Gastrocnemius medialis (tissue), 4 donors: ENCODE results near the gene PSMA8. TPM values are rescaled to one million over a fixed set of nuclear protein-coding genes. Genes with fewer than 3 reads are reported as not detected.

Source experiments
- ATAC-seq, 2 donors: fragments of 150-250 bp; one replicate each; pipeline ENCODE4 v1.9.1; 2016
- DNase-seq, 2 donors: peaks; one replicate each; pipeline ENCODE4 v3.0.0-alpha.2; 2019
- H3K27ac ChIP-seq, 4 donors: fragments of 200-600 bp; sonication (generic); 1 replicate in 1 of 4; 2 replicates in 3 of 4; pipeline ENCODE4 v1.5.1; 2016 to 2018; ENCODE audit warnings: mild to moderate bottlenecking in 2 of 4, moderate library complexity in 1 of 4
- H3K27me3 ChIP-seq, 3 donors: fragments of 200-600 bp; sonication (generic) in 2 of 3; 1 replicate in 1 of 3; 2 replicates in 2 of 3; pipeline versions ENCODE4 v1.5.1 to v1.6.0; 2016 to 2019; ENCODE audit warnings: mild to moderate bottlenecking in 1 of 3, moderate library complexity in 1 of 3
- H3K36me3 ChIP-seq, 2 donors: fragments of 200-600 bp; sonication (generic) in 1 of 2; one replicate each; pipeline ENCODE4 v1.5.1; 2017 to 2018
- H3K4me1 ChIP-seq, 2 donors: fragments of 200-600 bp; sonication (generic) in 1 of 2; one replicate each; pipeline ENCODE4 v1.5.1; 2016 to 2017; ENCODE audit warnings: mild to moderate bottlenecking in 2 of 2
- H3K4me3 ChIP-seq, 4 donors: fragments of 200-600 bp; sonication (generic) in 3 of 4; 1 replicate in 1 of 4; 2 replicates in 3 of 4; pipeline ENCODE4 v1.5.1; 2016 to 2019; ENCODE audit warnings: mild to moderate bottlenecking in 2 of 4
- H3K9me3 ChIP-seq, 3 donors: fragments of 200-600 bp; sonication (generic) in 2 of 3; 1 replicate in 1 of 3; 2 replicates in 2 of 3; pipeline ENCODE4 v1.5.1; 2016 to 2019
- CTCF ChIP-seq, 5 experiments: fragments of 450-650 bp in 3 of 5; fragments of 200-600 bp in 2 of 5; sonication (generic) in 2 of 5; IDR thresholded peaks in 4 of 5; conservative IDR thresholded peaks in 1 of 5; 1 replicate in 4 of 5; 2 replicates in 1 of 5; pipeline ENCODE4 v1.5.1; 2016 to 2019; ENCODE audit warnings: antibody characterized with exemption in 5 of 5, mild to moderate bottlenecking in 3 of 5, moderate library complexity in 3 of 5
- POLR2A ChIP-seq, 2 donors: fragments of 450-650 bp; IDR thresholded peaks; one replicate each; pipeline ENCODE4 v1.6.1; 2017; ENCODE audit warnings: antibody characterized with exemption in 2 of 2, mild to moderate bottlenecking in 2 of 2, moderate library complexity in 2 of 2
- in situ Hi-C, 4 donors: fragments of 200-750 bp; cut with MboI; loops; one replicate each; pipeline versions ENCODE4 v1.15.0 to v1.8.0; 2017; ENCODE audit warnings: low sequenced_read_pairs in 4 of 4
- intact Hi-C: fragments of 100-400 bp; cut with DNase I; formaldehyde crosslinking; loops from one replicate; pipeline ENCODE4 v1.15.1; 2023; ENCODE audit warnings: low total_unique reads
- total RNA-seq, 4 donors: library from RNA; depleted of rRNA; stranded (reverse); fragments of >200 nt; gene quantifications; one replicate each; pipeline versions ENCODE4 v1.1.0 to v1.2.3, GENCODE V29; 2016

The PSMA8 gene
- total RNA-seq, 4 donors from 2014 or later = not detected

GRCh38 chr18:26207937-26208336 lies 74.3 kb downstream of the PSMA8 start:
- Histone ChIP-seq H3K9me3 (no peaks in the 10 kb centered on the region), H3K27ac (no peak overlapping the region), H3K36me3 (no peaks in the 10 kb centered on the region), H3K4me1 (no peaks in the 10 kb centered on the region), H3K27me3 (no peaks in the 10 kb centered on the region), H3K4me3 (no peak overlapping the region)
- DNase-seq = no peak
- in situ Hi-C loops (no loop called here), intact Hi-C loops (no loop called here)
- ATAC-seq = no peak
- TF ChIP-seq POLR2A (IDR thresholded peaks at IDR 0.05) (no peak), CTCF (IDR thresholded peaks at IDR 0.05 in 4 of 5, conservative IDR thresholded peaks at IDR 0.05 in 1 of 5) (no peak)

GRCh38 chr18:26208977-26209376 lies 75.3 kb downstream of the PSMA8 start:
- in situ Hi-C loops (no loop called here), intact Hi-C loops (no loop called here)
- Histone ChIP-seq H3K27me3 (no peaks in the 10 kb centered on the region), H3K36me3 (no peaks in the 10 kb centered on the region), H3K9me3 (no peaks in the 10 kb centered on the region), H3K27ac (no peak overlapping the region), H3K4me1 (no peaks in the 10 kb centered on the region), H3K4me3 (no peak overlapping the region)
- ATAC-seq (no peak), DNase-seq (no peak)
- TF ChIP-seq POLR2A (IDR thresholded peaks at IDR 0.05) (no peak), CTCF (IDR thresholded peaks at IDR 0.05 in 4 of 5, conservative IDR thresholded peaks at IDR 0.05 in 1 of 5) (no peak)

DNA sequence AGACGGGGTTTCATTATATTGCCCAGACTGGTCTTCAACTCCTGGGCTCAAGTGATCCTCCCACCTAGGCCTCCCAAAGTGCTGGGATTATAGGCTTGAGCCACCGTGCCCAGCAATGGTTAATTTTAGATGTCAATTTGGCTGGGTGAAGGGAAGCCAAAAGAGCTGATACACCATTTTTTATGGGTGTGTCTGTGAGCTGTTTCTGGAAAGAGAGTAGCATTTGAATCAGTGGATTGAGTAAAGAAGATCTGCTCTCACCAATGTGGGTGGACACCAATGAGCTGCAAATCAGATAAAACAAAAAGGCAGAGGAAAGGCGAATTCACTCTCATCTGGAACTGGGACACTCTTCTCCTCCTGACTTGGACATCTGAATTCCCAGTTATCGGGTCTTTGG lies 76.5 kb downstream of the PSMA8 start:
- no peaks in the 10 kb centered on the region for H3K36me3 ChIP-seq
- intact Hi-C loops = no loop called here
- H3K4me1 ChIP-seq = no peaks in the 10 kb centered on the region
- in situ Hi-C loops = no loop called here
- DNase-seq (no peak), ATAC-seq (no peak)
- H3K27me3 ChIP-seq = no peaks in the 10 kb centered on the region
- H3K9me3 ChIP-seq = no peaks in the 10 kb centered on the region
- no peak overlapping the region for H3K27ac ChIP-seq
- H3K4me3 ChIP-seq = no peak overlapping the region
- TF ChIP-seq POLR2A (IDR thresholded peaks at IDR 0.05) = no peak
- no peak for TF ChIP-seq CTCF (IDR thresholded peaks at IDR 0.05 in 4 of 5, conservative IDR thresholded peaks at IDR 0.05 in 1 of 5)

DNA sequence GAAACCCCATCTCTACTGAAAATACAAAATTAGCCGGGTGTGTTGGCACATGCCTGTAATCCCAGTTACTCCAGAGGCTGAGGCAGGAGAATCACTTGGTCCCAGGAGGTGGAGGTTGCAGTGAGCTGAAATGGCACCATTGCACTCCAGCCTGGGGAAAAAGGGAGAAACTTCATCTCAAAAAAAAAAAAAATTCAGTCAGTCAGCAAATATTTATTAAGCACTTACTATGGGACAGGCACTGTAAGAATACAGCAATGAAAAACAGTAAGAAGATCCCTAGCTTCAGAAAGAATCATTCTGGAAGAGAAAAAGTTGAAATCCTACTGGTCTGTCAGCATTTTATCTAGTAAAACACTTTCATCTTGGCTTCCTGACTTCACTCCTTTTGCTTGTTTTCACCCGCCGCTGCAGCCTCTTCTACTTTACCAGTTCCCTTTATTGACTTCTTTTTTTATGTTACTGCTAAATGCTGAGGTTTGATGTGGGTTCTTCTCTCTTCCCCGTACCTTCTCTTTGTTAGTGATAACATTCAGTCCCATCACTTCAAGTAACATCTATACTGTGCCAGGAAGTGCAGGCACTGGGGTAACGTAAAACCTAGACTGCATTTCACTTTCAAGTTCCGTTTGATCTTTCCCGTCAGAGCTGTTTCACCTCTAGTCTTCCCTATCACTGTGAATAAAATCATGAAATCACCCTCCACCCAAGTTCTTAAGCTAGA lies 81.7 kb downstream of the PSMA8 start:
- Histone ChIP-seq H3K9me3 (no peaks in the 10 kb centered on the region), H3K36me3 (no peaks in the 10 kb centered on the region), H3K27ac (no peak overlapping the region), H3K4me3 (no peak overlapping the region), H3K27me3 (no peaks in the 10 kb centered on the region), H3K4me1 (no peaks in the 10 kb centered on the region)
- no peak for TF ChIP-seq CTCF (IDR thresholded peaks at IDR 0.05 in 4 of 5, conservative IDR thresholded peaks at IDR 0.05 in 1 of 5)
- TF ChIP-seq POLR2A (IDR thresholded peaks at IDR 0.05) = no peak
- in situ Hi-C loops (no loop called here), intact Hi-C loops (no loop called here)
- ATAC-seq (no peak), DNase-seq (no peak)
